ENCODE data around the gene HSD11B1. TPM values are rescaled to one million over a fixed set of nuclear protein-coding genes. Genes with fewer than 3 reads are reported as not detected.

Gene HSD11B1
- total and polyA plus RNA-seq, 2 of the 4 experiments (the other 2 are of a cell fraction), result 0.41 to 0.72 TPM

DNA sequence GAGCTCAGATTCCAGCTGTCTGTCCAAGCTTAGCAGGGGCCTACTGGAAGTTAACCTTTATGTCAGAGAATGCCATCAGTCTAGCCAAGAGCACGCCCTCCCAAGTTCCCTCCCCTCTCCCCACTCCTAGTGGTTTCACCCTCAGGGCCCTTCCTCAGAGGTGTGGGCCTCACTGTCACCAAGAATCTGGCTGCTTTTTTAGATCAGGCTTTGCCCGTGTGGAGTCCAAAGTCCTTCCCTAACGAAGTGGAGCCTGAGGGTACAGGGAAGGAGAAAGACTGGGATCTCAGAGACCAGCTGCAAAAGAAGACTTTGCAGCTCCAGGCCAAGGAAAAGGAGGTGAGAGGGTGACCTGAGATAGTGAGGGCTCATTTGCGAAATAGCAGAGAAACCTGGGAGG lies 75.6 kb downstream of the HSD11B1 start:
- Histone ChIP-seq H3K9me3 (ENCODE audit: control insufficient read depth, insufficient read depth, low read length) (no peaks in the 10 kb centered on the region), H3K23ac (ENCODE audit: low read depth, low read length) (no peak overlapping the region), H3K4me2 (ENCODE audit: low read depth, low read length) (no peak overlapping the region), H3K4me3 (ENCODE audit: insufficient read depth, low read depth, low read length) (no peak overlapping the region), H3K14ac (replicated peaks; ENCODE audit: low read depth, low read length) (no peak overlapping the region), H3K9ac (ENCODE audit: low read depth, low read length) (no peak overlapping the region), H2BK20ac (ENCODE audit: low read depth, low read length) (no peak overlapping the region), H3K79me1 (ENCODE audit: low read depth in 1 of 2, low read length in 2 of 2) (peaks cover 7 to 20% of the 10 kb centered on the region in 2 experiments; a peak in 3 of 4 replicates), H3K4ac (ENCODE audit: low read depth, low read length) (no peak overlapping the region), H2BK15ac (ENCODE audit: low read depth, low read length) (no peak overlapping the region), H2AK9ac (replicated peaks; ENCODE audit: low read depth, low read length, poor library complexity) (no peak overlapping the region), H3K36me3 (ENCODE audit: control insufficient read depth, insufficient read depth, low read length) (no peaks in the 10 kb centered on the region), H4K8ac (ENCODE audit: low read depth in 2 of 2, low read length in 2 of 2) (no peak overlapping the region), H2BK120ac (ENCODE audit: low read depth, low read length) (no peak overlapping the region), H2BK5ac (ENCODE audit: low read depth, low read length, poor library complexity, severe bottlenecking) (no peak overlapping the region), H3K18ac (ENCODE audit: low read depth, low read length) (no peak overlapping the region), H2AK5ac (ENCODE audit: low read depth, low read length) (no peak overlapping the region), H3K4me1 (ENCODE audit: control insufficient read depth, insufficient read depth, low read length) (no peaks in the 10 kb centered on the region; the same call in 1 of the 2 replicates), H3K27ac (ENCODE audit: insufficient read depth, low read length) (no peak overlapping the region), H4K20me1 (ENCODE audit: insufficient read depth, low read length) (no peaks in the 10 kb centered on the region), H4K5ac (ENCODE audit: low read depth, low read length) (no peak overlapping the region), H3K27me3 (ENCODE audit: control insufficient read depth, insufficient read depth, low read length) (no peaks in the 10 kb centered on the region), H3K9me1 (ENCODE audit: insufficient read depth, low read length) (peaks cover 8% of the 10 kb centered on the region; the same call in 1 of the 2 replicates), H2AFZ (replicated peaks; ENCODE audit: low read length, poor library complexity) (no peak overlapping the region), H3K56ac (ENCODE audit: extremely low read depth, insufficient read depth, low read length) (no peak overlapping the region), H4K91ac (ENCODE audit: insufficient read depth, low read depth, low read length) (no peak overlapping the region)
- ATAC-seq (ENCODE audit: low read depth) (no peak), DNase-seq (no peak)
- dilution Hi-C loops (cut with HindIII; ENCODE audit: low sequenced_read_pairs, unreplicated experiment) (no loop called here), in situ Hi-C loops (cut with MboI; ENCODE audit: low sequenced_read_pairs) (no loop called here), intact Hi-C loops (cut with micrococcal nuclease) (no loop called here)
- ChIA-PET CTCF (no interaction called here), POLR2A (ENCODE audit: unreplicated experiment) (no interaction called here)
- 75% methylated on average over 2 of the region's 4 CpGs; no CpG with 5 or more reads in 1 of the 2 experiments for WGBS, 2 experiments (ENCODE audit: extremely low coverage in 2 of 2, insufficient read length in 1 of 2)
- BruUV-seq (replicated peaks), result no TSS peak
- no peak for TF ChIP-seq RCOR1 (IDR thresholded peaks at IDR 0.05; ENCODE audit: insufficient replicate concordance, low read length)
- no peak for TF ChIP-seq SMC3 (IDR thresholded peaks at IDR 0.05; ENCODE audit: low read depth, low read length)
- no peak for TF ChIP-seq MAZ (IDR thresholded peaks at IDR 0.05; ENCODE audit: borderline replicate concordance, low read depth, low read length)
- TF ChIP-seq FOS (IDR thresholded peaks at IDR 0.05; ENCODE audit: low read depth, low read length), result no peak
- no peak for TF ChIP-seq RAD21 (IDR thresholded peaks at IDR 0.05; ENCODE audit: low read length)
- TF ChIP-seq, protein P1, sequence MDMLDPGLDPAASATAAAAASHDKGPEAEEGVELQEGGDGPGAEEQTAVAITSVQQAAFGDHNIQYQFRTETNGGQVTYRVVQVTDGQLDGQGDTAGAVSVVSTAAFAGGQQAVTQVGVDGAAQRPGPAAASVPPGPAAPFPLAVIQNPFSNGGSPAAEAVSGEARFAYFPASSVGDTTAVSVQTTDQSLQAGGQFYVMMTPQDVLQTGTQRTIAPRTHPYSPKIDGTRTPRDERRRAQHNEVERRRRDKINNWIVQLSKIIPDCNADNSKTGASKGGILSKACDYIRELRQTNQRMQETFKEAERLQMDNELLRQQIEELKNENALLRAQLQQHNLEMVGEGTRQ (IDR thresholded peaks at IDR 0.05; ENCODE audit: low read depth, low read length), result no peak
- TF ChIP-seq BHLHE40 (IDR thresholded peaks at IDR 0.05; ENCODE audit: low read depth, low read length), result no peak
- TF ChIP-seq, protein P2, sequence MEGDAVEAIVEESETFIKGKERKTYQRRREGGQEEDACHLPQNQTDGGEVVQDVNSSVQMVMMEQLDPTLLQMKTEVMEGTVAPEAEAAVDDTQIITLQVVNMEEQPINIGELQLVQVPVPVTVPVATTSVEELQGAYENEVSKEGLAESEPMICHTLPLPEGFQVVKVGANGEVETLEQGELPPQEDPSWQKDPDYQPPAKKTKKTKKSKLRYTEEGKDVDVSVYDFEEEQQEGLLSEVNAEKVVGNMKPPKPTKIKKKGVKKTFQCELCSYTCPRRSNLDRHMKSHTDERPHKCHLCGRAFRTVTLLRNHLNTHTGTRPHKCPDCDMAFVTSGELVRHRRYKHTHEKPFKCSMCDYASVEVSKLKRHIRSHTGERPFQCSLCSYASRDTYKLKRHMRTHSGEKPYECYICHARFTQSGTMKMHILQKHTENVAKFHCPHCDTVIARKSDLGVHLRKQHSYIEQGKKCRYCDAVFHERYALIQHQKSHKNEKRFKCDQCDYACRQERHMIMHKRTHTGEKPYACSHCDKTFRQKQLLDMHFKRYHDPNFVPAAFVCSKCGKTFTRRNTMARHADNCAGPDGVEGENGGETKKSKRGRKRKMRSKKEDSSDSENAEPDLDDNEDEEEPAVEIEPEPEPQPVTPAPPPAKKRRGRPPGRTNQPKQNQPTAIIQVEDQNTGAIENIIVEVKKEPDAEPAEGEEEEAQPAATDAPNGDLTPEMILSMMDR (conservative IDR thresholded peaks at IDR 0.05; ENCODE audit: low read depth, low read length), result no peak
- TF ChIP-seq RFX5 (IDR thresholded peaks at IDR 0.05; ENCODE audit: low read depth, low read length), result no peak
- TF ChIP-seq, protein P3, sequence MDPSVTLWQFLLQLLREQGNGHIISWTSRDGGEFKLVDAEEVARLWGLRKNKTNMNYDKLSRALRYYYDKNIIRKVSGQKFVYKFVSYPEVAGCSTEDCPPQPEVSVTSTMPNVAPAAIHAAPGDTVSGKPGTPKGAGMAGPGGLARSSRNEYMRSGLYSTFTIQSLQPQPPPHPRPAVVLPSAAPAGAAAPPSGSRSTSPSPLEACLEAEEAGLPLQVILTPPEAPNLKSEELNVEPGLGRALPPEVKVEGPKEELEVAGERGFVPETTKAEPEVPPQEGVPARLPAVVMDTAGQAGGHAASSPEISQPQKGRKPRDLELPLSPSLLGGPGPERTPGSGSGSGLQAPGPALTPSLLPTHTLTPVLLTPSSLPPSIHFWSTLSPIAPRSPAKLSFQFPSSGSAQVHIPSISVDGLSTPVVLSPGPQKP (IDR thresholded peaks at IDR 0.05; ENCODE audit: borderline replicate concordance, low read depth, low read length), result no peak
- no peak for TF ChIP-seq CHD1 (IDR thresholded peaks at IDR 0.05; ENCODE audit: low read depth, low read length)
- TF ChIP-seq NFE2L2 (IDR thresholded peaks at IDR 0.05; ENCODE audit: low read depth, low read length), result no peak
- no peak for TF ChIP-seq MXI1 (IDR thresholded peaks at IDR 0.05; ENCODE audit: borderline replicate concordance, low read depth, low read length)
- TF ChIP-seq MAFK (IDR thresholded peaks at IDR 0.05; ENCODE audit: low read depth, low read length), result no peak

Measured in IMR-90 (cell line).